H9 (cell line): Measurements from ENCODE around the gene KRT81. TPM values are rescaled to one million over a fixed set of nuclear protein-coding genes. Genes with fewer than 3 reads are reported as not detected.
"Not testable (repeated sequence)": the region's sequence is repeated elsewhere in the genome, so short reads cannot be mapped to it uniquely, and the experiment has no call there.

Source experiments
- DNase-seq: peaks from one replicate; pipeline ENCODE4 v3.0.0-alpha.2; 2017
- H2AFZ ChIP-seq: one replicate; pipeline ENCODE4 v1.6.1; 2013; ENCODE audit warnings: mild to moderate bottlenecking, low read length, control low read depth, moderate library complexity
- H2AK5ac ChIP-seq: 2 replicates; pipeline ENCODE4 v1.6.1; 2013; ENCODE audit warnings: low read length, control low read depth, mixed read lengths; ENCODE audit not compliant: insufficient read length
- H2BK120ac ChIP-seq: one replicate; pipeline ENCODE4 v1.6.1; 2013; ENCODE audit warnings: low read depth, mild to moderate bottlenecking, low read length, control low read depth, inconsistent platforms; ENCODE audit not compliant: poor library complexity, severe bottlenecking
- H2BK12ac ChIP-seq: 2 replicates; pipeline ENCODE4 v1.6.1; 2013; ENCODE audit warnings: low read length, control low read depth, mixed read lengths, low read depth; ENCODE audit not compliant: insufficient read length
- H2BK15ac ChIP-seq: 2 replicates; pipeline ENCODE4 v1.6.1; 2013; ENCODE audit warnings: low read depth, low read length, control low read depth
- H2BK20ac ChIP-seq: one replicate; pipeline ENCODE4 v1.6.1; 2013; ENCODE audit warnings: low read depth, mild to moderate bottlenecking, low read length, control low read depth, inconsistent platforms; ENCODE audit not compliant: poor library complexity, severe bottlenecking
- H2BK5ac ChIP-seq: 2 replicates; pipeline ENCODE4 v1.6.1; 2013; ENCODE audit warnings: low read length, control low read depth, mixed read lengths; ENCODE audit not compliant: insufficient read length
- H3K14ac ChIP-seq: 2 replicates; pipeline ENCODE4 v1.6.1; 2013; ENCODE audit warnings: low read length, control low read depth; ENCODE audit not compliant: insufficient read depth
- H3K18ac ChIP-seq: 2 replicates; pipeline ENCODE4 v1.6.1; 2013; ENCODE audit warnings: low read depth, mild to moderate bottlenecking, mixed read lengths, low read length, control low read depth; ENCODE audit not compliant: insufficient read length
- H3K23ac ChIP-seq: 2 replicates; pipeline ENCODE4 v1.6.1; 2013; ENCODE audit warnings: low read length, control low read depth, mixed read lengths, low read depth; ENCODE audit not compliant: insufficient read length
- H3K23me2 ChIP-seq: 2 replicates; pipeline ENCODE4 v1.6.1; 2013; ENCODE audit warnings: low read depth, mild to moderate bottlenecking, mixed read lengths, low read length, control low read depth; ENCODE audit not compliant: insufficient read length, poor library complexity, severe bottlenecking
- H3K27ac ChIP-seq: 2 replicates; pipeline ENCODE4 v1.5.1; 2013; ENCODE audit warnings: low read length, control low read depth, mixed read lengths, low read depth; ENCODE audit not compliant: insufficient read length
- H3K27me3 ChIP-seq: 2 replicates; pipeline ENCODE4 v1.6.1; 2013; ENCODE audit warnings: low read length, control low read depth, inconsistent platforms; ENCODE audit not compliant: insufficient read depth
- H3K4ac ChIP-seq: 2 replicates; pipeline ENCODE4 v1.6.1; 2013; ENCODE audit warnings: low read depth, mild to moderate bottlenecking, control low read depth, inconsistent platforms, low read length, moderate library complexity
- H3K4me1 ChIP-seq: 2 replicates; pipeline ENCODE4 v1.6.1; 2013; ENCODE audit warnings: low read length, control low read depth, inconsistent platforms; ENCODE audit not compliant: insufficient read depth
- H3K4me2 ChIP-seq: 2 replicates; pipeline ENCODE4 v1.6.1; 2013; ENCODE audit warnings: low read length, control low read depth, mixed read lengths; ENCODE audit not compliant: insufficient read length, insufficient read depth
- H3K56ac ChIP-seq: 2 replicates; pipeline ENCODE4 v1.6.1; 2013; ENCODE audit warnings: low read depth, mild to moderate bottlenecking, mixed read lengths, low read length, control low read depth; ENCODE audit not compliant: insufficient read length
- H3K79me1 ChIP-seq: 2 replicates; pipeline ENCODE4 v1.6.1; 2013; ENCODE audit warnings: low read depth, mild to moderate bottlenecking, moderate library complexity, low read length, control low read depth, inconsistent platforms; ENCODE audit not compliant: insufficient read depth, poor library complexity, severe bottlenecking
- H3K79me2 ChIP-seq: 2 replicates; pipeline ENCODE4 v1.6.1; 2013; ENCODE audit warnings: low read length, control low read depth, inconsistent platforms; ENCODE audit not compliant: insufficient read depth
- H3K9ac ChIP-seq: 2 replicates; pipeline ENCODE4 v1.6.1; 2013; ENCODE audit warnings: low read length, control low read depth, mixed read lengths; ENCODE audit not compliant: insufficient read length; ENCODE audit errors: extremely low read depth
- H3K9me3 ChIP-seq: one replicate; pipeline ENCODE4 v1.6.1; 2013; ENCODE audit warnings: low read depth, low read length, inconsistent platforms; ENCODE audit not compliant: control insufficient read depth
- H3T11ph ChIP-seq: one replicate; pipeline ENCODE4 v1.6.1; 2013; ENCODE audit warnings: mild to moderate bottlenecking, low read length, control low read depth, inconsistent platforms
- H4K20me1 ChIP-seq: one replicate; pipeline ENCODE4 v1.6.1; 2013; ENCODE audit not compliant: control insufficient read depth, insufficient read length, insufficient read depth
- H4K5ac ChIP-seq: 2 replicates; pipeline ENCODE4 v1.6.1; 2013; ENCODE audit warnings: low read depth, mild to moderate bottlenecking, mixed read lengths, low read length, control low read depth; ENCODE audit not compliant: insufficient read length
- H4K8ac ChIP-seq: replicated peaks from 2 replicates; pipeline ENCODE4 v1.6.1; 2013; ENCODE audit warnings: low read length, control low read depth, mixed read lengths, low read depth; ENCODE audit not compliant: insufficient read length
- H4K91ac ChIP-seq: 2 replicates; pipeline ENCODE4 v1.6.1; 2013; ENCODE audit warnings: low read depth, mild to moderate bottlenecking, moderate library complexity, mixed read lengths, low read length, control low read depth; ENCODE audit not compliant: insufficient read length
- H3K27ac Mint-ChIP-seq, 3 experiments: 2 replicates in 2 of 3; 3 replicates in 1 of 3; pipeline ENCODE4 v1.8.0; 2020 to 2021; ENCODE audit warnings: mixed read lengths in 3 of 3, mild to moderate bottlenecking in 1 of 3, moderate library complexity in 1 of 3
- H3K27me3 Mint-ChIP-seq: 2 replicates; pipeline ENCODE4 v1.8.0; 2021; ENCODE audit warnings: low read depth, mild to moderate bottlenecking, moderate library complexity, mixed read lengths
- H3K36me3 Mint-ChIP-seq, 3 experiments: 2 replicates in 2 of 3; 3 replicates in 1 of 3; pipeline ENCODE4 v1.8.0; 2020 to 2021; ENCODE audit warnings: low read depth in 3 of 3, mixed read lengths in 3 of 3; ENCODE audit not compliant: insufficient read depth in 1 of 3
- H3K4me1 Mint-ChIP-seq, 2 experiments: 2 replicates each; pipeline ENCODE4 v1.8.0; 2020; ENCODE audit warnings: mixed read lengths in 2 of 2
- H3K4me3 Mint-ChIP-seq, 2 experiments: 2 replicates in 1 of 2; 3 replicates in 1 of 2; pipeline ENCODE4 v1.8.0; 2020 to 2021; ENCODE audit warnings: mild to moderate bottlenecking in 2 of 2, mixed read lengths in 2 of 2, moderate library complexity in 1 of 2
- H3K9me3 Mint-ChIP-seq, 2 experiments: 2 replicates in 1 of 2; 3 replicates in 1 of 2; pipeline ENCODE4 v1.8.0; 2020; ENCODE audit warnings: mild to moderate bottlenecking in 2 of 2, mixed read lengths in 2 of 2, moderate library complexity in 1 of 2
- CTCF ChIP-seq: fragments of 200-600 bp; sonication (generic); conservative IDR thresholded peaks from 3 replicates; pipeline ENCODE4 v1.8.0; 2021; ENCODE audit warnings: antibody characterized with exemption, mild to moderate bottlenecking
- WGBS: extraction: QIAGEN DNeasy Blood & Tissue Kit; methylation state at CpG from one replicate; pipeline ENCODE4 v1.1.7; 2013; ENCODE audit warnings: missing lambda C conversion rate, low lambda C conversion rate, mixed read lengths; ENCODE audit not compliant: insufficient read length; ENCODE audit errors: extremely low coverage; 5-methylcytosine and 5-hydroxymethylcytosine counted together
- total RNA-seq: library from RNA; stranded (reverse); gene quantifications from 2 replicates; pipeline ENCODE4 v1.2.1, GENCODE V29; 2021

Gene KRT81
- total RNA-seq, 1 experiment from 2014 or later, result not detected

- WGBS, result no CpG with 5 or more reads among the region's 21 CpGs
- H2AFZ ChIP-seq, H3K79me2 ChIP-seq, H2BK120ac ChIP-seq, H3K27ac Mint-ChIP-seq, H3K79me1 ChIP-seq, H3K27me3 Mint-ChIP-seq, H3K14ac ChIP-seq, H3K9me3 Mint-ChIP-seq, H3K4me2 ChIP-seq, H3K27ac ChIP-seq, H3K56ac ChIP-seq, H3K23me2 ChIP-seq, H4K91ac ChIP-seq, H3K9me3 ChIP-seq, H2BK15ac ChIP-seq, H3K27me3 ChIP-seq, H3T11ph ChIP-seq, H2BK20ac ChIP-seq, H3K4me1 ChIP-seq, H3K9ac ChIP-seq, H3K4ac ChIP-seq, H3K18ac ChIP-seq, H3K4me3 Mint-ChIP-seq, H3K23ac ChIP-seq, H2AK5ac ChIP-seq, H4K20me1 ChIP-seq, H2BK5ac ChIP-seq, H3K36me3 Mint-ChIP-seq, H4K5ac ChIP-seq, H2BK12ac ChIP-seq, H4K8ac ChIP-seq: not testable (repeated sequence)
- DNase-seq, result peak; percentile 31
- peaks cover 6 to 11% of the 10 kb centered on the region in 2 experiments for H3K4me1 Mint-ChIP-seq
- TF ChIP-seq CTCF, result peak; percentile 58; the same call in 2 of the 3 replicates
These were observed 4.2 kb downstream of the KRT81 start for GRCh38 chr12:52286857-52287785.
